SK-N-SH treated with all-trans-retinoic acid at 6 μM for 48 hours (cell line): ENCODE data around the gene MIEN1.

Experiments used
- PPARA ChIP-seq: fragments of 250-450 bp; sonication (Bioruptor Pico); IDR thresholded peaks from 2 replicates; pipeline ENCODE4 v1.5.0; 2020; ENCODE audit warnings: mild to moderate bottlenecking, borderline replicate concordance
- ZFP3 ChIP-seq: fragments of 250-450 bp; sonication (Bioruptor Pico); IDR thresholded peaks from 2 replicates; pipeline ENCODE4 v1.5.0; 2020; ENCODE audit warnings: mild to moderate bottlenecking, moderate library complexity

- TF ChIP-seq PPARA (CRISPR knock-in tag) (no peak), ZFP3 (CRISPR knock-in tag) (no peak)
These were observed 26.2 kb upstream of the MIEN1 start for GRCh38 chr17:39756380-39757079.
